OCI-LY3 (cell line): ENCODE data around the gene CYP2E1.
"Not testable (repeated sequence)": the region's sequence is repeated elsewhere in the genome, so short reads cannot be mapped to it uniquely, and the experiment has no call there.

Experiments
- EZH2phosphoT487 ChIP-seq: fragments of 200-600 bp; shearing (Covaris generic); IDR thresholded peaks from 2 replicates; pipeline ENCODE4 v1.6.1; 2018; ENCODE audit warnings: antibody characterized with exemption, mixed run types, low read depth
- TF ChIP-seq, protein P1 (sequence below): fragments of 200-600, 300-600 bp; sonication (generic); IDR thresholded peaks from 2 replicates; pipeline ENCODE4 v1.5.1; 2014; ENCODE audit warnings: antibody characterized with exemption, low read length, low read depth

DNA sequence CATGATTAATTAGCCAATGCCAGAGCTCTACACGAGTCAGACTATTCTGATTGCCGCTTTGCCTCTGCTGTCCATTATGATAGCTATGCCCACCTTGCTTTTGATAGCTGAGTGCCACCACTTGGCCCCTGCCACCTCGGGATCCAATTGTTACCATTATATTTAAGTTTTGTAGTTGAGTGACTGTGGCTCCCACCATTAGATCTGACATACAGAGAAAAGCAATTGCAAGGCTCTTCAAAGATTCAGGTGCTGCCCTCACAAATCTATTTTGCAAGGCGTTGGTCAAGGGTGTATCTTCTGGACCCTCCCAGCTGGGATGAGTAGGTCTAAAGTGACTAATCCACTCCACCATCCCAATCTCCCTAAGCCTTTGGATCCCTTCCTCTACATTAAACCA lies 26.3 kb upstream of the CYP2E1 start:
- TF ChIP-seq, protein P1, sequence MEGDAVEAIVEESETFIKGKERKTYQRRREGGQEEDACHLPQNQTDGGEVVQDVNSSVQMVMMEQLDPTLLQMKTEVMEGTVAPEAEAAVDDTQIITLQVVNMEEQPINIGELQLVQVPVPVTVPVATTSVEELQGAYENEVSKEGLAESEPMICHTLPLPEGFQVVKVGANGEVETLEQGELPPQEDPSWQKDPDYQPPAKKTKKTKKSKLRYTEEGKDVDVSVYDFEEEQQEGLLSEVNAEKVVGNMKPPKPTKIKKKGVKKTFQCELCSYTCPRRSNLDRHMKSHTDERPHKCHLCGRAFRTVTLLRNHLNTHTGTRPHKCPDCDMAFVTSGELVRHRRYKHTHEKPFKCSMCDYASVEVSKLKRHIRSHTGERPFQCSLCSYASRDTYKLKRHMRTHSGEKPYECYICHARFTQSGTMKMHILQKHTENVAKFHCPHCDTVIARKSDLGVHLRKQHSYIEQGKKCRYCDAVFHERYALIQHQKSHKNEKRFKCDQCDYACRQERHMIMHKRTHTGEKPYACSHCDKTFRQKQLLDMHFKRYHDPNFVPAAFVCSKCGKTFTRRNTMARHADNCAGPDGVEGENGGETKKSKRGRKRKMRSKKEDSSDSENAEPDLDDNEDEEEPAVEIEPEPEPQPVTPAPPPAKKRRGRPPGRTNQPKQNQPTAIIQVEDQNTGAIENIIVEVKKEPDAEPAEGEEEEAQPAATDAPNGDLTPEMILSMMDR: not testable (repeated sequence)
- not testable (repeated sequence) for TF ChIP-seq EZH2phosphoT487
